ENCODE data around the gene APOL6. TPM values are rescaled to one million over a fixed set of nuclear protein-coding genes. Genes with fewer than 3 reads are reported as not detected.

Gene APOL6
- total and polyA plus RNA-seq, 8 donors: 7.7 to 49.2 (median 10.2) TPM

DNA sequence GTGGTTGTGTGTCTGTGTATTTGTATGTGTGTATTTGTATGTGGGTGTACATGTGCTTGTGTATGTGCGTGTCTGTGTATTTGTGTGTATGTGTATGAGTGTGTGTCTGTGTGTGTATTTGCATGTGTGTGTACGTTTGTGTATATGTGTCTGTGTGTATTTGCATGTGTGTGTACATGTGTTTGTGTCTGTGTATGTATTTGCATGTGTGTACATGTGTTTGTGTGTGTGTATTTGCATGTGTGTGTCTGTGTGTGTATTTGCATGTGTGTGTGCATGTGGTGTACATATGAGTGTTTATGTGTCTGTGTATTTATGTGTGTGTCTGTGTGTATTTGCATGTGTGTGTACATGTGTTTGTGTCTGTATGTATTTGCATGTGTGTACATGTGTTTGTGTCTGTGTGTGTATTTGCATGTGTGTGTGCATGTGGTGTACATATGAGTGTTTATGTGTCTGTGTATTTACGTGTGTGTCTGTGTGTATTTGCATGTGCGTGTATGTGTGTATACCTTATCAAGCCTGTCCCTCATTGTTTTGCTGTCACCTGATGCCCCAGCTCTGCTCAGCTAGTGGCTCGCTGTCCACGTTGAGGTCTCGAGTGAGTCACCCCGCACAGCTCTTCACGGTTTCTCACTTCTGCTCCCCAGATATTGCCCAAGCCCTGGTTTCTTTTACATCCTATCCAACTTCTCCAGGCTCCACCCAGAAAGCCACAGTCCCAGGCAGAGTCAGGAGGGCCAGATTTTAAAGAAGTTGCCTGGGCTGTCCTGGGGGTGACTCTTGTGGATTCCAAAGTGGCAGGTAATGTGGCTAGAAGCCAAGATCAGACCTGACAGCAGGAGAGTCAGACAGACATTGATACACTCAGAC, 46.3 kb upstream of the APOL6 start:
- TF ChIP-seq, protein P1, sequence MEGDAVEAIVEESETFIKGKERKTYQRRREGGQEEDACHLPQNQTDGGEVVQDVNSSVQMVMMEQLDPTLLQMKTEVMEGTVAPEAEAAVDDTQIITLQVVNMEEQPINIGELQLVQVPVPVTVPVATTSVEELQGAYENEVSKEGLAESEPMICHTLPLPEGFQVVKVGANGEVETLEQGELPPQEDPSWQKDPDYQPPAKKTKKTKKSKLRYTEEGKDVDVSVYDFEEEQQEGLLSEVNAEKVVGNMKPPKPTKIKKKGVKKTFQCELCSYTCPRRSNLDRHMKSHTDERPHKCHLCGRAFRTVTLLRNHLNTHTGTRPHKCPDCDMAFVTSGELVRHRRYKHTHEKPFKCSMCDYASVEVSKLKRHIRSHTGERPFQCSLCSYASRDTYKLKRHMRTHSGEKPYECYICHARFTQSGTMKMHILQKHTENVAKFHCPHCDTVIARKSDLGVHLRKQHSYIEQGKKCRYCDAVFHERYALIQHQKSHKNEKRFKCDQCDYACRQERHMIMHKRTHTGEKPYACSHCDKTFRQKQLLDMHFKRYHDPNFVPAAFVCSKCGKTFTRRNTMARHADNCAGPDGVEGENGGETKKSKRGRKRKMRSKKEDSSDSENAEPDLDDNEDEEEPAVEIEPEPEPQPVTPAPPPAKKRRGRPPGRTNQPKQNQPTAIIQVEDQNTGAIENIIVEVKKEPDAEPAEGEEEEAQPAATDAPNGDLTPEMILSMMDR (IDR thresholded peaks at IDR 0.05): no peak
- H3K9me3 ChIP-seq: no peaks in the 10 kb centered on the region
- no peak overlapping the region for H3K4me3 ChIP-seq
- peak; percentile 80 for ATAC-seq
- no peaks in the 10 kb centered on the region for H3K36me3 ChIP-seq
- DNase-seq: peak in 1 of 4 donors; percentile 59
- no peak overlapping the region for H3K27ac ChIP-seq
- intact Hi-C loops (cut with DNase I): no loop called here
- peaks cover 0 to 9% of the 10 kb centered on the region in 2 donors for H3K4me1 ChIP-seq
- H3K27me3 ChIP-seq: peaks cover 0 to 5% of the 10 kb centered on the region in 2 donors

DNA sequence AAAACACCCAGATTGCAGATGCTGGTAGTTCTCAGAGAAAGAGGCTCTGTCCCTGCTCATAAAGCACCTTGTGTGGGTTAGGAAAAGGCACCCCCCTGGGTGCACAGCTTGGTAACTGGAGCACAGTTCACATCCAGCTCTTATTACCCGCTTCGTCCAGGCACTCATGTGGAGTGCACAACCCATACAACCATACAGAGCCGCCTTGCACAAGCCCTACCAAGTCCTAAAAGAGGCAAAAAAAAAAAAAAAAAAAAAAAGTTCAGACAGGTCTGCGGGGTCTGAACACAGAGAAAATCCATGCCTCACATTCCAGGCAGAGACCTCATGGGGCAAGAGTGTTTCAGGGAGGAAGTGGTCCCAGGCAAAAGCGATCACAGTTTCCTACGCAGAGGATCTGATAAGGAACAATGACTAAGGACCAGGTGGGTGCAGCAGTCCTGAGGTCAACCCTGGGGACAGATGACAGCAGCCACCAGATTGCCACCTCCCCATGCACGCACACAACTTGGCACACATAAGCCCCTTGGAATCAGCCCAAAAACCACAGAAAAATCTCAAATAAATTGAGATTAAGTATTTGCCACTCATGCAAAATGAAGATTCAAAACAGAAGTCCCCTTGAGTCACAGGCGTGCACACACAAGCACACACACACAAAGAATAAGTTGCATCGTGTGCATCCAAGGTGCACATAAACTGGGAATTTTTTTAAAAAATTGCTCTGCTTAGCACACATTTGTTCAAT, 43.5 kb upstream of the APOL6 start:
- H3K27ac ChIP-seq: no peak overlapping the region
- ATAC-seq (no peak), DNase-seq (no peak)
- no peak overlapping the region for H3K4me3 ChIP-seq
- H3K4me1 ChIP-seq: peaks cover 0 to 9% of the 10 kb centered on the region in 2 donors
- intact Hi-C loops (cut with DNase I): no loop called here
- H3K36me3 ChIP-seq: no peaks in the 10 kb centered on the region
- TF ChIP-seq, protein P1 (IDR thresholded peaks at IDR 0.05): no peak
- H3K27me3 ChIP-seq: peaks cover 0 to 5% of the 10 kb centered on the region in 2 donors
- no peaks in the 10 kb centered on the region for H3K9me3 ChIP-seq

DNA sequence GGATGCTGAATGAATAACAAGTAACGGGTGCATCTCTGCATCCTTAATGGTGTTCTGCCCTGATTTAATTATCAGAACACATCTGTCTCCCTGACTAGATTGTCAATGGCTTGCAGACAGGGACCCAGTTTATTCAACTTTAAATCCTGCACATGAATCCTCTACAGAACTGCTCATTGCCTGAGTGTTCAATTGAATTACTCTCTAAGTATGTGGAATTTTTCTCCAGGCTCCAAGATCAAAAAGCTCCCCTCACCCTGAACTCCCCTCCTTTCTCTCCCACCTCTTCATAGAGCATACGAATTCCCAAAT, 42.9 kb upstream of the APOL6 start:
- TF ChIP-seq, protein P1 (IDR thresholded peaks at IDR 0.05): no peak
- H3K27ac ChIP-seq: no peak overlapping the region

DNA sequence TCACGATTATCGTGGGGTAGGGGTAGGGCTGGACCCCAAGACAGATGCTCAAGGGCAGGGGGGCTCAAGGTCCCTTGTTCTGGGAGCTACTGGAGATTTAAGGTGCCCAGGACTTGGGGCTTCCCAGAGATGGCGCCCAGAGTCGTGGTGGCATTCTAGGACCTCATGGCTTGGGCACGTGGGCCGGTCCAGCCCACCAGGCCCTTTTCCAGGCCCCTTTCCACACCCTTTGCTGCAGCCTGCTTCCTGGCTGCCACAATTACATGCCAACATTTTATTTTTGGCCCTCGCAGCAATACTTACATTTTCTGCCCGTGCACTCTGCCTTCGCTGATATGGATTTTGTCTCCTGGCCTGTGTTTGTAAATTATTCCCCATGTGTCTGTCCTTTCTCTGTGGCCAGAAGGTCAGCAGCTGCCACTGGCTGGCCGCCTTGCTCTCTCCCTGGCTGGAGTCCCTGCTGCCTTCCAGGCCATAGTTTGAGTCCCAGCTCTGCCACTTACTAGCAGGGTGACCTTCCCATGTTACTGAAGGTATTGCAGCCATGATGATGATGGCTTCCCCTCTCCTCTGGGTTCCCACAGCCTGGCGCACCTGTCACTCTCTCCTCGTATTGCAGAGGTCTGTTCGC, 42.3 kb upstream of the APOL6 start:
- H3K9me3 ChIP-seq: no peaks in the 10 kb centered on the region
- ATAC-seq: no peak

More for the DNA sequence above, 42.9 kb upstream of the APOL6 start:
- peaks cover 0 to 9% of the 10 kb centered on the region in 2 donors for H3K4me1 ChIP-seq
- intact Hi-C loops (cut with DNase I): no loop called here
- no peak overlapping the region for H3K4me3 ChIP-seq
- no peak for ATAC-seq
- DNase-seq: no peak
- peaks cover 0 to 5% of the 10 kb centered on the region in 2 donors for H3K27me3 ChIP-seq
- H3K9me3 ChIP-seq: no peaks in the 10 kb centered on the region
- H3K36me3 ChIP-seq: no peaks in the 10 kb centered on the region

More for the DNA sequence above, 42.3 kb upstream of the APOL6 start:
- H3K36me3 ChIP-seq: no peaks in the 10 kb centered on the region
- intact Hi-C loops (cut with DNase I): no loop called here
- H3K27ac ChIP-seq: no peak overlapping the region
- TF ChIP-seq, protein P1 (IDR thresholded peaks at IDR 0.05): no peak
- H3K4me1 ChIP-seq: peaks cover 0 to 9% of the 10 kb centered on the region in 2 donors
- no peak for DNase-seq
- H3K27me3 ChIP-seq: peaks cover 0 to 5% of the 10 kb centered on the region in 2 donors
- no peak overlapping the region for H3K4me3 ChIP-seq
